HG03354 (cell line): ENCODE measurements around the gene D2HGDH.
"Not testable (repeated sequence)": the region's sequence is repeated elsewhere in the genome, so short reads cannot be mapped to it uniquely, and the experiment has no call there.

ENCODE experiments used
- ATAC-seq: cut with Tn5 transposase; IDR thresholded peaks from one replicate; pipeline ENCODE4 v1.9.1; 2021; ENCODE audit warnings: mild to moderate bottlenecking; ENCODE audit not compliant: unreplicated experiment, poor library complexity, severe bottlenecking

The D2HGDH gene

GRCh38 chr2:241777686-241778627 is 43.5 kb downstream of the D2HGDH start:
- no peak for ATAC-seq

GRCh38 chr2:241780939-241781569 is 46.6 kb downstream of the D2HGDH start:
- ATAC-seq: no peak

- ATAC-seq: not testable (repeated sequence)
These were observed 47.6 kb downstream of the D2HGDH start for GRCh38 chr2:241782053-241782452.

- ATAC-seq: no peak
These were observed 53.7 kb downstream of the D2HGDH start for GRCh38 chr2:241788135-241788534.

GRCh38 chr2:241788572-241788971 is 54.1 kb downstream of the D2HGDH start:
- ATAC-seq: no peak

GRCh38 chr2:241791385-241791784 is 57.0 kb downstream of the D2HGDH start:
- not testable (repeated sequence) for ATAC-seq

GRCh38 chr2:241793385-241793784 is 59.0 kb downstream of the D2HGDH start:
- ATAC-seq: no peak

- ATAC-seq: no peak
These were observed 59.9 kb downstream of the D2HGDH start for GRCh38 chr2:241794250-241794823.

- no peak for ATAC-seq
These were observed 60.9 kb downstream of the D2HGDH start for GRCh38 chr2:241795021-241795999.

- no peak for ATAC-seq
These were observed 61.8 kb downstream of the D2HGDH start for GRCh38 chr2:241796209-241796608.

GRCh38 chr2:241796610-241797138 is 62.2 kb downstream of the D2HGDH start:
- no peak for ATAC-seq

- ATAC-seq: no peak
These were observed 63.1 kb downstream of the D2HGDH start for GRCh38 chr2:241797441-241798080.

- no peak for ATAC-seq
These were observed 63.7 kb downstream of the D2HGDH start for GRCh38 chr2:241798081-241798630.

GRCh38 chr2:241798631-241799521 is 64.4 kb downstream of the D2HGDH start:
- no peak for ATAC-seq

GRCh38 chr2:241799522-241800197 is 65.2 kb downstream of the D2HGDH start:
- ATAC-seq: no peak

GRCh38 chr2:241800198-241800903 is 65.9 kb downstream of the D2HGDH start:
- ATAC-seq: not testable (repeated sequence)
